NCI-H82 (cell line): ENCODE data around the gene LRRC3.

Experiments used
- DNase-seq: peaks from one replicate; lab custom pipeline; 2025; lab: John Stamatoyannopoulos, UW

The LRRC3 gene

DNA sequence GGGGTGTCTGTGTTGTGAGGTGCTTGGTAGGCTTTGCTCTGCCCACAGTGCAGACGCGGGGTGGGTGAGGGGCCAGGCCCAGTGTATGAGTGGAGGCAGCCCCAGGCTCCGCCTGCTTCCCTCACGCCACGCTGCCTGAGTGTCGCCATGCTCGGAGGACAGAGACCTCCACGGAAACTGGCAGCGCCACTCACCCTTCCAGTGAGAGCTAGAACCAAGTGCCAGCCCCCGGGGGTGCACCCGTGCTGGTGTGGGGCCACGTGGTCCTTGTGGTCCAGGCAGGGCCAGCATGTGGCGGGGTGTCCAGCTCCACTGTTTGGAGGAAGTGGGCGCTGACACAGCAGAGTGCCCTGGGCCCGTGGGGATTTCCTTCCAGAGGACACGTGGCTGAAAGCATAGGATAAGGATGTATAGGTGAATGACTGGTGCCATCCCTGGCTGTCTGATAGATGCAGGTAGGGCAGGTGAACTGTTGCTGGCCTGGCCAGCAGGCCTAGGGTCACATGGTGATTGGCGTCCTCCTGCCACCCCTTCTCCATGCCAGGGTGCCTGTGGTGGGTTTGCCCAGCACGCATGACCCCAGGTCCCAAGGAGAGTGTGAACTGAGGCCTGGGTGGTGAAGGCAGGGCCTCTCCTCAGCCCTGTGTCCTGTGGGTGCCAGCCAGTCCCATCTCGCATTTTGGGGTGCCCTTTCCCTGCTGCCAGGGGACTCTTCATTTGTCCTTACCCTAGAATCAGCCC is 3.8 kb downstream of the LRRC3 start:
- DNase-seq = no peak

DNA sequence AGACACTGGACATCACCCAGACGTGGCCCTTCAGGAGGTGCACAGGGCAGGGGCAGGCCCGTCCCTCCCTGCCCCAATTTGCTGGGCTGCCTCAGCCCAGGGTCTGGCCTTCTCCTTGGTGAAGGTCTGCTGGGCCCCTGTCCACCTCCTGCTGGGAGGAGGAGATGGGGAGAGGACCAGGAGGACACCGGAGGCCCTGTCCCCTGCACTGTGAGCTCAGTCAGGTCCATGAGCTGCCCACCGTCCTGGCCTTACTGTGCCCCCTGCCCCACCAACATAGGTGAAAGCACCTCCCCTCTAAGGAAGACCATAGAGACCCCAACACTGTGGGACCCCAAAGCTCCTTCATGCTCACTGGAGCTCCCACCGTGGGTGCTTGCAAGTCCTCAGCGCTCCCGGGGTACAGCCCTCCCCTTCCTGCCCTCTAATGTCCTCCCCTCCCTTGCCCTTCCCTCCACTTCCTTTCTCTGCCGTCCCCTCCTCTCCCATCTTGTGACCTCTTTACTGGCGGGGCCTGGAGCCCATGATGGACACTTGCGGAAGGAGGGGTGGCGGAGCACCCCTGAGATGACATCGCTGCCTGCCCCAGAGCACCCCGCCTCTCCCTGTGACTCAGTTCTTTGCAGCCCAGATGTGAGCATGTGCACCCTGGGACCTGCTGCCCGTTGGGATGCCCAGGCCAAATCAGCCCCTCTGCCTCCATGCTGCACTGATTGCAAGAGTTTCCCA is 4.6 kb downstream of the LRRC3 start:
- DNase-seq = no peak

DNA sequence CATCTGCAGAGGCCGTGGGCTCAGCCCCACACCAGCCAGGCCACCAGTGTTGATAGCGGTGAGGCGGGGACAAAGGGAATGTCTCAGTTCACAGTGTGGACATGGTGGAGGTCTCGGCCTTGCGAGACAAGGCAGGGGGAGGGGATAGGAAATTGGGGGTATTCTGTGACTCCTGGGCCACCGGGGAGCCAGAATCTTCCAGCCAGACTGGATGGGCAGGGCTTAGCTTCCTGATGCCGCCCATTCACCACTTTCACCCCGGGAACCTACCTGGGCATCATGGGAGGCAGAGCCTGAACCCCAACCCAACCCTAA is 5.1 kb downstream of the LRRC3 start:
- DNase-seq = no peak

DNA sequence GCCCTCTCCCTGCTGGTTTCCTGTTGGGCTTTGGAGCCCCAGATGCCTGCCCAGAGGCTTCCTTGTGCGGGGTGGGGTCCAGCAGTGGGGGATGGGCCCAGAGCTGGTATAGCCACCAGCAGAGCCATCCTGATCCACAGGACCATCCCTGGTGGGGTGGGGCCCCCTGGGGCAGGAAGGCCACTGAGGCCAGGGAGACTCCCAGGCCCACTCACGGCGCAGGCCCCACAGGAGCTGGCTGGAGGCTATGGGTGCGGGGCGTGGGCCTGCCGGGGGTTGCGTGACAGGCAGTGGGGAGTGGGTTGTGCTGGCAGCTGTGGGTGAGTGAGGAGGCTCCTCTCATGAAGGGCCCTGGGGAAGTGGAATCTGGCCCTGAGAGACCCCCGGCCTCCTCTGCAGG is 5.7 kb downstream of the LRRC3 start:
- DNase-seq = no peak

DNA sequence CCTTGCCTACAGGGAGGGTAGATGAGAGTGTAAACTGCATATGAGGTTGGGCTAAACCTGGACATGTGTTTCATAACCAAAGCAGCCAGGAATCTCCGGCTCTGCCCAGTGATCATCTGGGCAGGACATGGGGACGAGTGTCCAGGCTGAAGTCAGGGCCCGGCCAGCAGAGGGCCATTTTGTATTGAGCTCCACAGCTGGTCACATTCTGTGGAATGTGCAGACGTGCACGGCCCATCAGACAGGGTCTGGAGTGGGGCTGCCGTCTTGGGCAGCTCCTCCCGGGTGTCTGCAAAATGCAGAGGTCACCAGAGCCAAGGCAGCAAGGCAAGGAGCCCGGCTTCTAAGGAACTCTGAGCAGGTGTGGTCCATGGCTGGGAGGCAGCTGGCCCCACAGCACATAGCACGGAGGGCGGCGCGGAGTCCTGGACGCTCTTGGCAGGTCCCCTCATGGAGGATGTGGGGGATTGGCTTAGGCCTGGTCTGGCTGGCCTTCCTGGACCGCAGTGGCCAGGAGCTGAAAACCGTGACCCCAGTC is 6.2 kb downstream of the LRRC3 start:
- DNase-seq = no peak

DNA sequence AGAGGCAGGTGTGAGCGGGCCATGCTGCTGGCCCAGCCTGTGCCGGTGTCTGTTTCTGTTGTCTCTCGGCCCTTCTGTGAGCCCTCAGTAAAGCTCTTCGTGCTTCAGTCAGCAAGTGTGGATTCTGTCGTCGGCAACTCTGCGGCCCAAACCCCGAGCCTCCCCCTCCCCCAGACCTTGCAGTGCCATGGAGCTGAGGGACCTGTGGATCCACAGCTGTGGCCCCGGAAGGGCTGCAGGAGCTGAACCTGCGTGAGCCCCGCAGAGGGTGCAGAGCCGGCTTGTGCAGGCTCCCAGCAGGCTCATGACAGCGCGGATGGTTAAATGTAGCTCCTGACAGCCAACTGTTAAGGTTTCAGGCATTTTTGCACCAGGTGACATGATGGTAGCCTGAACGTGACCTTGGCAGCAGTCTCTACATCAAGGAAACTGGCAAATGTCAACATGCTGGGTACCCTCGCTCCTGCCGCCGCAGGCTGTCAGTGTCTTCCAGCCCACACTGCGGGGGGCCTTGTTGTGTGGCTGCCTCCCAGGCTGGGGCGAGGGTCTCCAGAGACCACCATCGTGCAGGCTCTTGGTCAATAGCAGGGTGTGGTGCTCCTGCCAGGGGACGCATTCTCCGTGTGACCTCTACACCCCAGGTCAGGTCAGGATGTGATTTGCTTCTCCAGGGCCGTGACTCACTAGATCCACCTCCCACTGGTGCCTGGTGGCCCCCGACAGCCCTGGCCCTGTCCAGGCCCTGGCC is 7.0 kb downstream of the LRRC3 start:
- no peak for DNase-seq

DNA sequence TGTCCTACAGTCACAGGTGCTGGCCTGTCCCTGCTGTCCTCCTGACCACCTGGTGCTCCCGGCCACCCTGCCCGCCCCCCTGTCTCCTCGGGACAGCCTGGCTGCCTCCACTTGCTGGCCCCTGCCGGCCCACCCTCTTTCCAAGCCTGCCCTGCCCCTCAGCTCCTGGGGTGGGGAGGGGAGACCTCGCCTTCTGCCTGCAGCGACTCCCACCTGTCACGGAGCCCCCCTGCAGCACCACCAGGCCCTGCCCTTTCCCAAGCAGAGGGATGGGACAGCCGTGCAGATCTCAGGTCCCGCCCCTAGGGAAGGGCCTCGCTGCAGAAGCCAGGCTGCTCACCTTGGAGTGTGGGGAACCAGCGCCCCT is 7.5 kb downstream of the LRRC3 start:
- DNase-seq = no peak

DNA sequence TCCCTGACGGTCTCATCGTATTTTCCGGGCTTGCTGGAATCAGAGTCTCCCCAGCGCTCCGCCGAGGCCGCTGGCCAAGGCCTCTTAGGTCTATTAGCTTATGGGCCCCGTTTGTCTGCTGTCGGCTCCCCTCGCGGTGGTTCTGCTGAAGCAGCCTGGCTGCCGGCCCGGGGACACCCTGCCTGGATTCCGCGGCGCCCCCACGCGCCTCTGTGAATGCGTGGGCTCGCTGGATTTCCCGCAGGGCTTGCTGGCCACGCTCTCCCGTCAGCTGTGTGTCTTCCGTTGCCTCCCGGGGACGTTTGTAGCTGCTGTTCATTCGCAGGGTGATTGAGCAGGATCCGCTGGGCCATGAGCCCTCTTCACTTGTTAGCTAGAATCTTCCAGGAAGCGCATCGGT is 8.4 kb downstream of the LRRC3 start:
- DNase-seq = no peak

DNA sequence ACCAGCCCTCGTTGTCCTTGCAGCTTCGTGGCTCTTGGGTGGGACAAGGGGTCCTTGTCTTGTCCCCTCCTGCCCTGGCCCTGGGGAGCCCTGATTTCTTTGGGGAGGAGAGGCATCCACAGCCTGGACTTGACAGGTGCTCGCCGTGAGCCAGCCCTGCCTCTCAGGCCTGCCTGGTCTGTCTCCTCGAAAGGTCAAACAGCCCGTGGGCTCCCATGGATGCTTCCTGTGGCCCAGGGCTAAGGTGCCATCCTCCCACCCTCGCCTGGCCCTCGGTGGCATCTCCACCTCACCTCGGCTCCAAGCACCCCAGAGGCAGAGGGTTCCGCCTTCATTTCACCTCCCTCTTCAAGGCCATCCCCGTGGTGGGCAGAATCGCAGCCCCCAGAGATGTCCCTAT is 9.0 kb downstream of the LRRC3 start:
- no peak for DNase-seq

DNA sequence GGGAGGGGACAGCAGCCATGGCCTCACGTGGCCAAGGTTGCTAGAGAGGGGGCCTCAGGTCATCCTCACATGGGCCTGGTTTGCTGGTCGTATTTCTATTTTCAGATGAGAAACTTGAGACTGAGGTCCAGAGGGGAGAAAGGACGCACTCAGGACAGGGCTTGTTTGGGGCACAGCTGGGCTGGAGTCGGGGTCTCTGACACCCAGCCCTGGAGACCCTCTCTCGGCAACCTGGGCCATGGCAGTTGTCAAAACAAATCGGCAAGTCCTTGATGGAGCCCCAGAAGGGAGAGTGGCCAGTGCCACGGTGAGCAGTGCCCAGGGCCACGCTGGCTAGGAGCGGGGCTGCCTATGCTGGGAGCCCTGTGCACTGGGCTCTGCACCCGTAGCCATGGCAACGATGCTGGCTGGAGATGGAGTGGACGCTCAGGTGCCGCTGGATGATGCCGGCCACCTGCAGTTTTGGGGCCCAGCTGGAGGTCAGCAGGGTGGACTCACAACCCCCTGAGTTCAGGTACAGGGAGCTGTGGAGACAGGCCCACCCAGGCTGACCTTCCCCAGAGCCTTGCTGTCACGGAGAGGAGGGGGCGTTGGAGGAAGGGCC is 11.1 kb downstream of the LRRC3 start:
- no peak for DNase-seq

DNA sequence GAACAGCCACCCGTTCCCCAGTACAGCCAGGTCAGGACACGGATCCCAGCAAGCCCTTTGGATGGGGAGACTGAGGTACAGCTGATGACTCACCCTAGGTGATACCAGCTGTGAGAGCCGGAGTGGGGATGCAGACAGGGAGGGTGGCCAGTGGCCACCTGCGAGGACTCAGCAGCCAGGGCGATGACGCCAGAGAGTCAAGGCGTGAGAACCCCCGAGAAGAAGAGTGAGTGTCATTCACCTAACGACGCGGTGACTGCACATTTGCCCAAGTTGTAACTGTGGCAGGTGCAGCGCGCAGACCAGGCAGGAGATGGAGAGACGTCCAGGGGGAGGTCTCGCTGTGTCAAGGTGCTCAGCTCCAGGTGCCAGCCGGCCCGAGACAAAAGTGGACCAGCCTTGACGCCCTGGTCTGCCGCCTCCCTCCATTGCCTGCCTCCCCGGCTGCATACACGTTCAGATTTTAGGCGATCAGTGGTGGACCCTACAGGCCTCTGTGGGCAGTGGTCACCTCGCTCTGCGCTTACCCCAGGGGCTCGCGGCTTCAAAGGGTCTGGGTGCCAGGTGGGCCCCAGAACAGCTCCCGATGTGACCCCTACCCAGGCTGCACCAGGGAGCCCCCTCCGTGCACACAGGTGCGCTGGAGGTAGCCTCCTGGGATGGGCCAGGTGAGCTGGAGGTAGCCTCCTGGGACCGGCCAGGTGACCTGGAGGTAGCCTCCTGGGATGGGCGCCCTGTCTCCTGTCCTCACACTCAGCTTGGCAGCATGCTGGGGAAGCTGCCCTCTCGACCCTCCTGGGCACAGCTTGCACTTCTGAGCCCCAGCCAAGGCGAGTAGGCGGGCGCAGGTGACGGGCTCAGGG is 11.9 kb downstream of the LRRC3 start:
- no peak for DNase-seq

DNA sequence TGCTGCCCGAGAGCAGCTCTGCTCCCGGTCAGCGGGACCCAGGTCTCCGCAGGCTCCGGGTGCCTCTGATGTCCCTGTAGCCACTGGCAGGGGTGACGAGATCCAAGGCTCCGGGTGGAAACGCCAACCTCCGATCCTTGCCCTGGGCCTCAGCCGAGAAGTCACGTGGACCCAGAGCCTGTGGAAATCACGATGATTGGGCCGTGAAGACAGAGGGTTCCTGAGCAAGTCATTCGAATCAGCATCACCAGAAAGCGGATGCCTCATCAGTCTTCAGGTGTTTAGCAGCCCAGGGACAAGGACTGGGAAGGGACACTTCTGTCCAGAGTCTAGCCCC is 12.5 kb downstream of the LRRC3 start:
- DNase-seq = no peak

DNA sequence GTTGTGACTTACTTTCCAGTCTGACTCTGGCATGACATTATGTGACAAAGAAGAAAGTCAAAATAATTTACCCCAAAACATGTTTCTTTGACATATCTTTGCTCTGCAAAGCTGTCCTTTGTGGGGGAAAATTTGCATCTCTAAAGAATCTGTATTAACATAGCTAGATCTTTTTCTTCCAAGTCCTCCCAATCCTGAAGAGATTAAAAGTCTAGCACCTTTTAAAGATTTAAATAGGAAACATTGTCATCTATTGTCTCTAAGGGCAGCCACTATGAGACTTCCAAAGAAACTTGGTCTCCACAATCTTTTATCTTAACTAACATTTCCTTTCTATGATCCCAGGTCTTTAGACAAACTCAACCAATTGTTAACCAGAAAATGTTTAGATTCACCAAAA is 16.0 kb downstream of the LRRC3 start:
- no peak for DNase-seq

DNA sequence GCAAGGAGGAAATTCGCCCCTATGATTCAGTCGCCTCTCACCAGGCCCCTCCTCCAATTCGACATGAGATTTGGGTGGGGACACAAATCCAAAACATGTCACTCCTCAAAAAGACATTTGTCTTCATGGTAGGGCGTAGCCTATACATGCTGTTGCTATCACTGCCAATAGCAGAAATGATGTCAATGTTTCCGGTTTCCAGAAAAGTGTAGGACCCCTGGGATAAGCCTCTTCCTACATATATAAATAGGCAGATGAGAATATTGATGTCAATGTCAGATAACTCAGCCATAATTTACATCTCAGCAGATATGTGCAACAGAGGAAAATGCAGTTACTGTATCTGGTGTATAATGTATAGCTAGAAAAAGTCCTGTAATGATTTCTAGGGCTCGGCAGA is 16.7 kb downstream of the LRRC3 start:
- DNase-seq = no peak

DNA sequence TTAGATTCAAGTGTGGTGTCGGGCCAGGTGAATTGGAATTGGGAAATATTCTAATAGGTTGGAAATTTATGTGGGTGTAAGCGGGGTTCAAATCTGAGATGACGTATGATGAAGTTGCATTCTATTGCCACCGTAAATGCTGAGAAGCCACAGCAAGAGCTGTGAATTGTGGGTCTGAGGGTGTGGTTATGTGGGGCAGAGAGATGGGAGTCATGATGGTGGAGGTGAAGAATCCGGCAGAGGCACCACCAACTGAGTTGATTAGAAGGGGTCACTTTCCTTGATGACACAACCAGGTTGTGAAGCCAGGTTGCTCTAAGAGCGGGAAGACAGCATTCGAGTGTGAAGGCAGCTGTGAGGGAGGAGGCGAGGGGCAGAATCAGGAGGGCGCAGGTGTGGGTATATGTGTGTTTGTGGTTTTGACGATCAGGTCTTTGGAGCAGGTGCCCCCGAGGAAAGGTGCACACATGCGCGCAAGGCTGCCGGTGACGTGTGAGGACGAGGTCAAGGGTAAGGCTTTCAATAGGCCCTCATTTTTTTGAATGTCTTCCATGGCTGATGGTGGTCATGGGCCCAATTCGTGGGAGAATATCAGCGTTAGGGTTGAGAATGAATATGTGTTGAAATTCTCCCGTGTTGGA is 18.7 kb downstream of the LRRC3 start:
- DNase-seq = no peak

DNA sequence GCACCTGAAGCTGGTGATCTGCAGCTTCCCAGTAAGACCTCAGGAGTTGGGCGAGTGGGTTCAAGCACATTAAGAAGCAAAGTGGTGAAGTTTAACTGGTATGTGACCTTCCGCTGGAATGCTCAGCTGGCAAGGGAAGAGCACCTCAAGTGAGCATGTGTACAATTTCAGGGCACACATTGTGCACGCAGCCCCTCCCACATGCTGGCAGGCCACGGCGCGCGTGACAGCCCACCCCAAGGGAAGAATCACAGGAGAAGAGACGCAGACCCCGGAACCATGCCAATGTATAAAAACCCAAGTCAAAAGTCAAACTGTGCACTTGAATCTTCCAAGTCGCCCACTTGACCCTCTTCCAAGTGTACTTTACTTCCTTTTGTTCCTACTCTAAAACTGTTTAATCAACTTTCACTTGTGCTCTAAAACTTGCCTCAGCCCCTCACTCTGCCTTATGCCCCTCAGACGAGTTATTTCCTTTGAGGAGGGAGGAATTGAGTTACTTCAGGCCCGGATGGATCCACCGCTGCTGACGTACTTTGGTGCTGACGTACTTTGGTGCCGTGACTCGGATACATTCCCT is 20.0 kb downstream of the LRRC3 start:
- DNase-seq = no peak

DNA sequence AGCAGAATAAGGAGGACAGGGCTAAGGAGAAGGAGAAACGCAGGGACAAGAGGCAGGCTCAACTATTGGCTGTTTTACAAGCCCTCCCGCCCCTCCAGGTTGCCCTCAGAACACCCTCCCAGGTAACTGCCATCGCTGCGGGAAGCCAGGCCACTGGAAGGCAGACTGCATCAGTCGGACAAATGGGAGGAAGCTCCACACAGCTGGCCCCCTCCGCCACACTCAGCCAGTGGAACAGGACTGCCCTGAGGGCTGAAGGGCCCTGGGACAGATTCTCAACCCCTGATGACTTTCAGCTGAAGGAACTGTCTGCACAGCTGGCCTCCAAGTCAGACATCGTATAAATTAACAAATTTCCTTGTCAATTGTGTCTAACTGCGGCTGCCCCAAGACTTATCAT is 21.8 kb downstream of the LRRC3 start:
- DNase-seq = no peak

DNA sequence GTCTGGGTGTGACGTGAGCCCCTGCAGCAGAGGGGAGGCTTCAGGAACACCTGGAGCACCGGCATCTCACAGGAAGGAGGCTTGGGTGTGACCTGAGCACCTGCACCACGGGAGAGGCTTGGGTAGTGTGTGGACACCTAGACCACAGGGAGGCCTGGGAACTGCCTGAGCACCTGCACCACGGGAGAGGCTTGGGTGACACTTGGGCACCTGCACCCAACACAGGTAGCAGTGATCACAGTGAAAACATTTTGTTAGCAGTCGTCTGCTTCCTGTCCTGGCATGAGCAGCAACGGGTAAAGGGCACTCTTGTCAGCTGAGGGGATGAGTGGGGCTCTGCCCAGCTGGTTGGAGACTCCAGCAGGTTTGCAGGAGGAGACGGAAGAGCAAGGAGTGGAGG is 22.4 kb downstream of the LRRC3 start:
- no peak for DNase-seq

DNA sequence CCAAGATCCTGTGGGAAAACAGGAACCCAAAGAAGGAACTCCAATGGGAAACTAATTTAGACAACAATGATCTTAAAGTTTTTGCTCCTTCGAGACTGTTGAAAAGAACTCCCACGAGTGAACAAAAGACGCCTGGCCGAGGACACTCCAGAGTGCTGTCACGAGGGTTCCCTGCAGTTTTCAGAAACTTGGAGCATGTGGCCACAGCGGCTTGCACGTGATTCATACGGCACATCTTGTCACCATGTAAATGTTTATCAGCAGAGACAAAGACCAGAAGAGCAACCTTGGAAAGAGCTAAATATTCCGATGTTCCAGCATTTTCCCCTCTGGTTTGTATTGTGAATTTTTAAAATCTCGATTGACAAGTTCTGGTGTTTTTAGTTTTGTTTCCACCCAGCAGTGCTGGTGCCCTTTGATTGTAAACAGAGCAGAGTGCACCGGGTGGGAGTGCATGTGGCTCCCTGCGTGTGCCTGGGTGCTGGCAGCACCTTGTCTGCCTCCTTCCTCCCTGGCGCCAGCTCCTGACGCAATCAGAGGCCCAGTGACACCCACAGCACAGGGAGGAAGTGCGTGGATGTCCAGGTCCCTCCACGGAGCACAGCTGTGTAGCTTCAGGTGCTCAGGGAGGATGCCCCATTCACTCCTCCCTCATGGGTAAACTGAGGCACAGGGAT is 23.0 kb downstream of the LRRC3 start:
- no peak for DNase-seq

DNA sequence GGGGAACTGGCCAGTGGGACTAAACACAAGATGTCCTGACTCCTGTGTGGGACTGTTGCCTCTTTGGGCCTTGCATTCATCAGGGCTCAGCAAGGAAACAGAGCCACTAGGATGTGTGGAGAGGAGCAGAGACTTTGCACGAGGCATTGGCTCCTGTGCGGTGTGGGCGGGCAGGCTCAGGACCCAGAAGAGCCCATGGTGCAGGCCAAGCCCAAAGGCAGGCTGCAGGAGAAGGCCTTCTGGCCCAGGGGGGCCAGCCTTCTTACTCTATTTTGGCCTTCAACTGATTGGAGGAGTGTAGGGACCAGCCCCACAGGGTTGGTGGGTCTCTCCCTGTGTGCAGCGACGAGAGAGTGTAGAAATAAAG is 23.5 kb downstream of the LRRC3 start:
- DNase-seq = no peak
